HG03097 (cell line): ENCODE results near the gene TFPT.

Source experiments
- ATAC-seq: cut with Tn5 transposase; IDR thresholded peaks from one replicate; pipeline ENCODE4 v1.9.1; 2021; ENCODE audit not compliant: unreplicated experiment, low FRiP score

The TFPT gene

GRCh38 chr19:54115109-54116063, at the start of gene TFPT, which contains the start of gene PRPF31:
TSS of gene TFPT (minus strand) at chr19:54115657. CDS start at chr19:54115269, 388 bp downstream.
TSS of gene PRPF31 (plus strand) at chr19:54115754. CDS start at chr19:54118279, 2,525 bp downstream.
- ATAC-seq, result peak; percentile 69

GRCh38 chr19:54165222-54165621, 49.8 kb upstream of the TFPT start:
- ATAC-seq, result no peak

GRCh38 chr19:54164369-54165068, 49.1 kb upstream of the TFPT start:
- no peak for ATAC-seq

GRCh38 chr19:54162884-54163283, 47.4 kb upstream of the TFPT start:
- no peak for ATAC-seq

GRCh38 chr19:54162241-54162805, 46.9 kb upstream of the TFPT start:
- no peak for ATAC-seq

GRCh38 chr19:54160854-54161253, 45.4 kb upstream of the TFPT start:
- ATAC-seq, result no peak

- no peak for ATAC-seq
Observed at GRCh38 chr19:54160182-54160811, 44.8 kb upstream of the TFPT start.

GRCh38 chr19:54159352-54160181, 44.1 kb upstream of the TFPT start, which contains the start of gene LENG1:
TSS of gene LENG1 (minus strand) at chr19:54159721. CDS start at chr19:54159695, 26 bp downstream.
- peak; percentile 85 for ATAC-seq

GRCh38 chr19:54158812-54159351, 43.4 kb upstream of the TFPT start:
- ATAC-seq, result no peak

GRCh38 chr19:54156953-54157352, 41.5 kb upstream of the TFPT start:
- ATAC-seq, result no peak

GRCh38 chr19:54156490-54156889, 41.0 kb upstream of the TFPT start:
- no peak for ATAC-seq

GRCh38 chr19:54155694-54156093, 40.2 kb upstream of the TFPT start:
- ATAC-seq, result no peak

- no peak for ATAC-seq
Observed at GRCh38 chr19:54154603-54155345, 39.3 kb upstream of the TFPT start.

GRCh38 chr19:54153731-54154326, 38.4 kb upstream of the TFPT start:
- ATAC-seq, result no peak

- no peak for ATAC-seq
Observed at GRCh38 chr19:54152878-54153524, 37.5 kb upstream of the TFPT start.

- no peak for ATAC-seq
Observed at GRCh38 chr19:54152267-54152666, 36.8 kb upstream of the TFPT start.

GRCh38 chr19:54151362-54152035, 36.0 kb upstream of the TFPT start:
- ATAC-seq, result no peak
